Astrocyte of the cerebellum (primary cell): ENCODE measurements around the gene NPVF.

ENCODE experiments used
- DNase-seq: peaks from one replicate; pipeline ENCODE4 v3.0.0-alpha.2; 2011; ENCODE audit warnings: low read depth
- H3K4me3 ChIP-seq: 2 replicates; pipeline ENCODE4 v1.5.1; 2011; ENCODE audit warnings: mild to moderate bottlenecking, low read depth, low read length, moderate library complexity
- in situ Hi-C: cut with HindIII; loops from 2 replicates; pipeline ENCODE4 v1.10.0; 2017; ENCODE audit warnings: low sequenced_read_pairs
- TF ChIP-seq, protein P1 (sequence below): IDR thresholded peaks from 2 replicates; pipeline ENCODE4 v1.5.1; 2012; ENCODE audit warnings: low read length, low read depth, moderate library complexity, mild to moderate bottlenecking; ENCODE audit errors: missing control alignments

Gene NPVF

DNA sequence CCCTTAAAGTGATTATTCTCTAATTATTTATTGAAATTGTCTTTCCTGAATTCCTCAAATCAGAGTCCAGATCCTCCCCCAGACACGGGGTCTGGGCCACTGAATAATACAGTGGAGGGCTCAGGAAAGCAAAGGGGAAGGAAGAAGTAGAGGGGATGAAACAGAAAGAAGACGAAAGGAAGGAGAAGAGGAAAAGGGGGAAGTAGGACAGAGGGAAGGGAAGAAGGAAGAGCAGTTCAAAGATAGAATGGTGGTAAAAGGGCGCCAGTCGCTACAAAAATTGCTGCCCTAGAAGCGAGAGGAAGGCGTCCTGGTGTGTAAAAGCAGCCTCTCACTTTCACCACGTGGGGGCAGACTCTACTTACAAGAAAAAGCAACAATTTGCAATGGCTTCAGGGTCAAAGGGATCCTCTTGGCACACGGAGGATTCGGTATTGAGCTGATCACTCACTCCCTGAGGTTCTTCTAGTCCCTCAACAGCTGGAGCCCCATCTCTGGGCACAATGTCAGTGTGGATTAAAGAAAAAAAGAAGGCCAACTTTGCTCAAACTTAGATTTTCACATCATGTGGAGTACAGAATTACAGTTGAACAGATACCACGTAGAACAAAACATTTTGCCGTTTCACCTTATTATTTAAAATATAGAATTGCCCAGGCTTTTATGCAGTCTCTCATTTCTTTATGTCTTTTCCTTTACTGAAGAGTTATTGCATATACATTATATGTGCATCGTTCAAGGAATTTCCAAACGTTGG is 31.4 kb upstream of the NPVF start:
- peak; percentile 64 for DNase-seq
- TF ChIP-seq, protein P1, sequence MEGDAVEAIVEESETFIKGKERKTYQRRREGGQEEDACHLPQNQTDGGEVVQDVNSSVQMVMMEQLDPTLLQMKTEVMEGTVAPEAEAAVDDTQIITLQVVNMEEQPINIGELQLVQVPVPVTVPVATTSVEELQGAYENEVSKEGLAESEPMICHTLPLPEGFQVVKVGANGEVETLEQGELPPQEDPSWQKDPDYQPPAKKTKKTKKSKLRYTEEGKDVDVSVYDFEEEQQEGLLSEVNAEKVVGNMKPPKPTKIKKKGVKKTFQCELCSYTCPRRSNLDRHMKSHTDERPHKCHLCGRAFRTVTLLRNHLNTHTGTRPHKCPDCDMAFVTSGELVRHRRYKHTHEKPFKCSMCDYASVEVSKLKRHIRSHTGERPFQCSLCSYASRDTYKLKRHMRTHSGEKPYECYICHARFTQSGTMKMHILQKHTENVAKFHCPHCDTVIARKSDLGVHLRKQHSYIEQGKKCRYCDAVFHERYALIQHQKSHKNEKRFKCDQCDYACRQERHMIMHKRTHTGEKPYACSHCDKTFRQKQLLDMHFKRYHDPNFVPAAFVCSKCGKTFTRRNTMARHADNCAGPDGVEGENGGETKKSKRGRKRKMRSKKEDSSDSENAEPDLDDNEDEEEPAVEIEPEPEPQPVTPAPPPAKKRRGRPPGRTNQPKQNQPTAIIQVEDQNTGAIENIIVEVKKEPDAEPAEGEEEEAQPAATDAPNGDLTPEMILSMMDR = peak; percentile 84
- H3K4me3 ChIP-seq = no peak overlapping the region
- in situ Hi-C loops = no loop called here

DNA sequence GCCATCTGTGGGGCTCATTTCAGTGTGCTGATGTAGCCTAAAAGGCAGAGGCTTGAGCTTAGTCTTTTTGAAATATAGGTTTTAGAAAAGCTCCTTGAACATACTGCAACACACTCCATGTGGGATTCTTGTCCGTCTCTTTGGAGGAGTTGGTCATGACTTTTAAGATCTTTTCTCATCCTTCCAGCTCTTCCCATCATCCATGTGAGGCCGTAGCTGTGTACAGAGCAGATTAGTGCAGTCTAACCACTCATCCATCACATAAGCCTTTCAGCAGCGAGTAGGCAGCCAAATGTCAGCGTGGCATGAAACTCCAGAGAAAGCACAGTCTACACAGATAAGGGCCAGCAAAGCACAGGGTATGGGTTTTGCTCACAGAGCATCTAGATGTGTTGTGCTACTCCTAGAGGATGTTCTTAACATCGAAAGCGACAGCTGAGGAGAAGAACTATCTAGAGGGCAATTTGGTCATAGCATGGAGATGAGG is 28.1 kb upstream of the NPVF start:
- no peak for DNase-seq

DNA sequence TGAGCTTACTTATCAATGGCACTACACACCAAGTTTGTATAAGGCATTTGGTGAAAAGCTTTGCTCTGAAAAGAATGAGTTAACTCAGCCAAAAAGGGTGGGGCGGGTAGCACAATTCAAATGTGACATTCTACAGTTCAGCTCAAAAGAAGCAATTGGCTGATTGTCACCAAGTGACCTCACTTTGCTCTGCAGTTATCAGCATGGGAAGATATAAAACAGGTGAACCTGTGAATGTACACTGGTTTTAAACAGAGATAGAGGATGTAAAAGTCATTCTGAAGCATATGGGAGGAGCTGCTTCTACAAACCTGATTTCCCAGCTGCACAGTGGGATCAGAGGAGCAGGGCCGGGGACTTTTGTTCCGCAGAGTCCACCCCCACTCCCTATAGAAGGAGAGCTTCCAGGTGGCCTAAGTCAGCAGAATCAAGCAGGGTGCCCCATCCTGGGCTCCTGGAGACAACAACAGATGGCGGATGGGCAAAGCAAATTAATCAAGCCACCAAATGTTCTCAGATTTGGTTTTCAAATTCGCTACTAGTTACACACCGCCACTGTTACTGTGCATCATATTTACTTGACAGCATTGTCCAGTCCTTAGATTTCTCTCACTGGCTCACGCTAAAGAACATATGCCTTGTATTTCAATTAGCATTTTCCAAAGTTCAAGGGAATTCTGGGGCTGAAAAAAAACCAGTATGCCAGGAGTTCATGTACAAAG is 27.5 kb upstream of the NPVF start:
- in situ Hi-C loops = no loop called here
- no peak overlapping the region for H3K4me3 ChIP-seq
- no peak for DNase-seq
- TF ChIP-seq, protein P1 = no peak

More for the DNA sequence above, 28.1 kb upstream of the NPVF start:
- H3K4me3 ChIP-seq = no peak overlapping the region
- in situ Hi-C loops = no loop called here
- TF ChIP-seq, protein P1 = no peak

DNA sequence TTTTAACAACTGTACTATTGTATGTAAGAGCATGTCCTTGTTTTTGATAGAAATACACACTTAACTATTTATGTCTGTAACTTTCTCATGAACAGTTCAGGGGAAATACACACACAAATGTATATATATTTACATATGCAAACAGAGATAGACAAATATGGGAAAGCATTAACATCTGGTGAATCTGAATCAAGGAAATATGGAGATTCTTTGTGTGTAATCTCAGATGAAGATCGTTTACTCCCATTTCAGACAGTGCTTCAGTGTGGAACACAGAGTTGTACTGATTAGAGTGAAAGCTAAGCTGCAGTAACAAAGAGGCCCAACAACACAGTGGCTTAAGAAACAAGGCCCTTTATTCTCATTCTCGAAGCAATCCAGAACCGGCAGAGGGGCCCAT is 26.3 kb upstream of the NPVF start:
- TF ChIP-seq, protein P1 = no peak
- H3K4me3 ChIP-seq = no peak overlapping the region
- in situ Hi-C loops = loop anchor here (5.0 kb wide), 1 partner anchor 138 kb away; no protein-coding TSS in a partner anchor
- DNase-seq = no peak

DNA sequence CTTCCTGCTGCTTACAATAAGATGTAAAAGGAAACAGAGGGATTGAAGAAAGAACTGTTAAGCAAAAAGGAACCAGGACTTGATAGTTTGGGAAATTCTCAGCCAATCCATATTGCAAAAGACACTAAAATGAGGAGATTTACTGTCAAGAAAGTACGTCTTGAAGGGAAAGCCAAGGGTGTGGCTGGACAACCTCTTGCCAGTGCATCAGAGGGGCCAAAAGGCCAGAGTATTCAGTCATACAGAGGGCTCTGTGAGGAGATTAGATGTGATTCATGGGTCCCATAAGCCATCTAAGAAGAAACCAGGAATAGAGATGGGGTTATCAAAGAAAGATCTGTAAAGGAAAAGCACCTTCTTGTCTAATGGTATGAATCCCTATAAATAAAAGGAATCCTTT is 25.4 kb upstream of the NPVF start:
- DNase-seq = no peak
- in situ Hi-C loops = loop anchor here (5.0 kb wide), 1 partner anchor 139 kb away; no protein-coding TSS in a partner anchor
- H3K4me3 ChIP-seq = no peak overlapping the region
- TF ChIP-seq, protein P1 = no peak

DNA sequence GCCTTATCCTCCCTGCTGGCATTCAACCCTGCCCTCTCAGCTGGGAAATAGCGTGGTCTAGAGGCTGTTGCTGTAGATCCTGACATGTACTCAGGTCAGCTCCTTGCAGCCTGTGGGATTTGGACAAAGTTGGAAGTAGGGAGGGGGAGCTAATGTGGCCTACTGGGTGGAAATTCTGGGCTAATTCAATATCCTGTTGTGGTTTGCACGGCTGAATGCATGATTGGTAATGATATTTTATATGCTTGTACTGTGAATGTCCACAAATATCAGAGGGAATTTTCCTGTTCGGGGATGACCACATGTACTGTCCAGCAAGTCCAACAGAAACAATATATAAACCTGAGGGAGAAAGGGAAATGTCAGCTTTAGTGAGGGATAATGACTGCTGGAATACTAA is 22.1 kb upstream of the NPVF start:
- DNase-seq = peak; percentile 43
- TF ChIP-seq, protein P1 = no peak
- in situ Hi-C loops = loop anchor here (5.0 kb wide), 1 partner anchor 142 kb away; no protein-coding TSS in a partner anchor
- no peak overlapping the region for H3K4me3 ChIP-seq
